C4-2B (cell line): ENCODE results near the gene FOXP1.

ENCODE experiments used
- CTCF ChIP-seq: fragments of 450-650 bp; conservative IDR thresholded peaks from 2 replicates; pipeline ENCODE4 v1.5.1; 2017; ENCODE audit warnings: mild to moderate bottlenecking
- ZFX ChIP-seq: fragments of 450-650 bp; IDR thresholded peaks from 2 replicates; pipeline ENCODE4 v1.6.1; 2017

- no peak for TF ChIP-seq CTCF
- no peak for TF ChIP-seq ZFX
These were observed 475.6 kb downstream of the FOXP1 start for GRCh38 chr3:71107926-71108325.
